ENCODE data around the gene HTR3A.

DNA sequence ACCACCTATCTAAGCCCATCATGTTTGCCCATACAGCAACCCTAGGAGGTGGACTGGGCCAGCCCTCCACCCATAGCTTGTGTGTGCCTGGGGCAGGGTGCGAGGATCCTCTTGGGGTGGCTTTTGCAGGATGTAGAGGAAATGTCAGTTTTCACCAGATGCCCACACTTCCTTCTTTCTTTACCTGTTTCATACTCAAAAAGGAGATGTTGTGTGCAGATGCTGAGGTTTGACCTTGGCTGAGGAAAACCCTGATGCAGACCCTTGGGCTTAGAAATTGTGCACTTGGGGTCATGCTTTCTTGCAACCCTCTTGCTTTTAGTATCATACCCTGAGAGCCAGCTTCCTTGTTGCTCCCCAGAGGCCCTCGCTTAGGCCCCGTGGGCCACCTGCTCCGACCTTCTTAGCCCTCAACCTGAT, 2.2 kb downstream of the HTR3A start:
- TF ChIP-seq EZH2 (IDR thresholded peaks at IDR 0.05) = no peak
- TF ChIP-seq FOXP2 (optimal IDR thresholded peaks at IDR 0.05; ENCODE audit: control extremely low read depth, extremely low read length, insufficient read depth) = no peak
- no peak for TF ChIP-seq POLR2AphosphoS5 (IDR thresholded peaks at IDR 0.05; ENCODE audit: borderline replicate concordance, low read depth, low read length)
